Activated CD4-positive, alpha-beta T cell treated with anti-CD3 and anti-CD28 coated beads for 1 hour (primary cell): Measurements from ENCODE around the gene NECTIN1.
"Not testable (repeated sequence)": the region's sequence is repeated elsewhere in the genome, so short reads cannot be mapped to it uniquely, and the experiment has no call there.

Source experiments
- DNase-seq: peaks from one replicate; pipeline ENCODE4 v3.0.0-alpha.2; 2020

Gene NECTIN1

GRCh38 chr11:119615003-119615881 lies 113.8 kb downstream of the NECTIN1 start:
- no peak for DNase-seq

- no peak for DNase-seq
Observed at GRCh38 chr11:119614222-119615002, 114.6 kb downstream of the NECTIN1 start.

DNA sequence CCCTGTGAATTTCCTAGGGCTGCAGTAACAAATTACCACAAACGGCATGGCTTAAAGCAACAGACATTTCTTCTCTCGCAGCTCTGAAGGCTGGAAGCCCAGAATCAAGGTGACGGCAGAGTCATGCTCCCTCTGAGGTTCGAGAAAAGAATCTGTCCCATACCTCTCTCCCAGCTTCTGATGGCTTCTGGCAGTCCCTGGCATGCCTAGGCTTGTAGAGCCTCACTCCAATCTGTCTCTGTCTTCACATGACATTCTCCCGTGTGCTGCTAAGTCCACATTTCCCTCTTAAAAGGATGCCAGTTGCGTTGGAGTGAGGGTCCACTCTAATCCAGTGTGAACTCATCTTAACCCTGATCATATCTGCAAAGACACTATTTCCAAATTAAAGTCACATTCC lies 116.2 kb downstream of the NECTIN1 start:
- DNase-seq: no peak

DNA sequence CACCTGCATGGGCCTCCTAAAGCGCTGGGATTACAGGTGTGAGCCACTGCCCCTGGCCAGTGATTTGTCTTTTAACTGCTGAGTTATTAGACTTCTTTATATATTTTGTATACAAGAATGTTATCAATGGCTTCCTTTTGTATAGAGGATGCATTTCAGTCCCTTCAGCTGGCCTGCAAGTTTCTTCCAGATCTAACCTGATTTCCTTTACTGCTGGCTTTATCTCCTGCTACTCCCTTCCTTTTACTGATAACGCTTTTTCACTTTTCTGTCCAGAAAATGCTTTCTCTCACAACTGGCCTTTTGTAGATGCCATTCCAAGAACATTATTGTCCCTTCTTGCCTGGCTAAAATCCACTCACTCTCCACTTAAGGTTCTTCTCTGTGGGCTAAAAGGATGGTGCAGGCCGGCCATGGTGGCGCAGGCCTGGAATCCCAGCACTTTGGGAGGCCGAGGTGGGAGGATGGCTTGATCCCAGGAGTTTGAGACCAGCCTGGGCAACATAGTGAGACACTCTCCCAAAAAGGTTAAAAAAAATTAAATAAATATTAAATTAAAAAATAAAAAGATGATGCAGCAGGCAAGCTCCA lies 118.1 kb downstream of the NECTIN1 start:
- DNase-seq: no peak

DNA sequence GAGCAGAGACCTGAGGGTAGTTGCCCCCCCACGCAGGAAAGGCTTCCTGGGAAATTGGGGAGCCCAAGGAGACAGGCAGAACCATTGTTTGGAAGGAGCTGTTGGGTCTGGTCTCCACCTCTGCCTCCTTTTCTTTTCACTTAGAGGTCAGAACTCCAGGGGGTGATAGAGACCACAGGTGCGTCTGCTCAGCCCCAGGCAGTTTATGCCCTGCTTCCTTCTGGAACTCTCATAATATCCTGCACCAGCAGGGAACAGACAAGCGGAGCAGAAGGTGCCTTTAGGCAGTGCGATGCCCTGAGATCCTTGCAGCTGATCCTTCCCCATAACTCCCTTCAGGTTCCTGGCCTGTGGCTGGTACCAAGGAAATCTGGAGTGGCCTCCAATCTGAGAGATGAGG lies 120.2 kb downstream of the NECTIN1 start:
- no peak for DNase-seq

DNA sequence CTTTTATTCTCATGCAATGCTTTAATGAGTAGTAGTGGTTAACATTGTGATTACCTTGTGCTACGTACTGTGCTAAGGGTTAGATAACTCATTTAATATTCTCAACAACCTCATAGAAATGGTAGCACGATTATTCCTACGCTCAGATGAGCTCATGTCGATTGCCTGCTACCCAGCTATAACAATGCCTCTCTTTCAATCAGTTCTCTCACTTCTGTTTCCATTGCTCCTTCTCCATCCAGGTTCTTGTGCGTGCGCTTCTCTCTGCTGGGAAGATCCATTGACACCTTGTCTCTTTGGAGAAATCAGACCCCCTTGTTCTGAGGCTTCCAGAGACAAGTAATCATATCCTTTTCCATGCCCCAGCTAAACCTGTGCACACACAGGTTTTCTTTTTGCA lies 120.8 kb downstream of the NECTIN1 start:
- DNase-seq: no peak

DNA sequence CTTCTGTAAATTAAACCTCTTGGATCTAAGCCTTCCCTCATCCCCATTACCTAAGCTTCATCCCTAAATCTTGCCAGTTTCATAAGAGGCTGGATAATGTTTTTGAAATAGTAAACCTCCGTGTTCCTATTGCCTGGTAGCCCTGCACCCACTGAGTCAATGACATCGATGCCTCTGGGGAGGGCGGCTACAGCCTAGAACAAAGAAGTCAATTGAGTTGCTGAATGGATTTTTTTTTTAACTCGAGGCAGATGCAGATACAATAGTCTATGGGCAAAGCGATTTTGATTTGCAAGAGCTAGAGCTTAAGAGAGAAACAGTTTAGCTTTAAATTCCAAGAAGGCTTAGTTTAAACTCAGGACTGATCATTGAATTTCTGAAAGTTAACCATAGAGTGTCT lies 121.3 kb downstream of the NECTIN1 start:
- DNase-seq: no peak

GRCh38 chr11:119605137-119605665 lies 123.8 kb downstream of the NECTIN1 start:
- DNase-seq: no peak

GRCh38 chr11:119602745-119603373 lies 126.1 kb downstream of the NECTIN1 start:
- no peak for DNase-seq

DNA sequence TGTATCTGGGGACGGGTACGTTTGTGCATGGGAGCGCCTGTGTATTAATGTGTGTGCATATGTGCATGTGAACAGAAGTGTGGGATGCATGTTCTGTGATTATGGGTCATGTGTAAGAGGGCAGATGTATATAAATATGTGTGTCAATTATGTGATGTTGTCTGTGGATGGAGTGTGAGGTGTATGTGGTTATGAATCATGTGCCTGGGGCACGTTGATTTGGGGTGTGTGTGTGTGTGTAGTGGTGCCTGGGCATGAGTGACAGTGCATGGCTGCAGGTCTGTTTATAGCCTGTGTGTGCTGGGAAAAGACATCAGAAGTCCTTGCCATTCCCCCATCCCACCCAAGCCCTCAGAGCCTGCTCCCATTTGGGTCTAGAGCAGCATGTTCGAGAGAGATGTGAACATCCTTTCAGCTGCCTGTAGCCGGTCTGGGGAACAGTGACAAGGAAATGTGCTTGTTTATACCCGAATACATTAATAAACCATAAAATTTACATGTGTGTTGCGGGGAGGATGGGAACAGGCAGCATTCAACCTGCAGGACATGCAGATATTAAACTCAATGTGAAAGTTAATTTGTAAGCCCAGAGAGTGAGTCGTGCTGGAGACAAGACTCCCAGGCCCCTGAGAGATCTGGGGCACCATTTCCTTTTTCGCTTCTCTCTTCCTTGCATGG lies 129.0 kb downstream of the NECTIN1 start:
- DNase-seq: no peak

DNA sequence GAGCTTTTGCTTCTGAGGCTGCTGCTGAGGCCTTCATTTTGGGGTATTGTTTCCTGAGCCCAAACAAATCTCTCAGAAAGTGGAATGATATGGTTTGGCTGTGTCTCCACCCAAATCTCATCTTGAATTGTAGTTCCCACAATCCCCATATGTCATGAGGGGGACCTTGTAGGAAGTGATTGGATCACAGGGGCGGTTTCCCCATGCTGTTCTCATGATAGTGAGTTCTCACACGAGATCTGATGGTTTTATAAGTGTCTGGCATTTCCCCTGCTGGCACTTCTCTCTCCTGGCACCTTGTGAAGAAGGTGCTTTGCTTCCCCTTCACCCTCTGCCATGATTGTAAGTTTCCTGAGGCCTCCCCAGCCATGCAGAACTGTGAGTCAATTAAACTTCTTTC lies 133.1 kb downstream of the NECTIN1 start:
- not testable (repeated sequence) for DNase-seq

GRCh38 chr11:119594639-119595249 lies 134.3 kb downstream of the NECTIN1 start:
- DNase-seq: no peak

- DNase-seq: no peak
Observed at GRCh38 chr11:119593346-119593745, 135.7 kb downstream of the NECTIN1 start.

- DNase-seq: no peak
Observed at GRCh38 chr11:119592642-119593041, 136.4 kb downstream of the NECTIN1 start.

GRCh38 chr11:119591836-119592310 lies 137.1 kb downstream of the NECTIN1 start:
- no peak for DNase-seq

GRCh38 chr11:119590651-119591351 lies 138.2 kb downstream of the NECTIN1 start:
- DNase-seq: no peak

GRCh38 chr11:119589001-119589400 lies 140.0 kb downstream of the NECTIN1 start:
- DNase-seq: no peak
